Measurements from ENCODE around the gene VASH2. TPM values are rescaled to one million over a fixed set of nuclear protein-coding genes. Genes with fewer than 3 reads are reported as not detected.

Gene VASH2
- total RNA-seq, 1 experiment from 2014 or later, result 3.2 TPM

GRCh38 chr1:212930986-212931678 lies 19.2 kb upstream of the VASH2 start:
- H3K4me3 ChIP-seq (ENCODE audit: low read depth, low read length), result no peak overlapping the region
- POLR2A ChIA-PET, result no interaction called here
- H3K27me3 Mint-ChIP-seq (ENCODE audit: insufficient read depth, unreplicated experiment), result no peaks in the 10 kb centered on the region
- DNase-seq, result peak; percentile 72 to 76
- H3K9me3 ChIP-seq, result no peaks in the 10 kb centered on the region
- CTCF ChIA-PET, result interaction anchor here (0.5 to 0.6 kb wide), 3 partner anchors 139 to 322 kb away, joined by 3 to 11 read pairs (median 3); partner anchors contain the start of gene BATF3
- intact Hi-C loops (cut with micrococcal nuclease; ENCODE audit: unreplicated experiment), result no loop called here
- H3K36me3 Mint-ChIP-seq (ENCODE audit: insufficient read depth, unreplicated experiment), result no peaks in the 10 kb centered on the region
- H3K27me3 ChIP-seq (replicated peaks; ENCODE audit: control insufficient read depth, insufficient read depth, low read length), result no peaks in the 10 kb centered on the region
- TF ChIP-seq, protein P1, sequence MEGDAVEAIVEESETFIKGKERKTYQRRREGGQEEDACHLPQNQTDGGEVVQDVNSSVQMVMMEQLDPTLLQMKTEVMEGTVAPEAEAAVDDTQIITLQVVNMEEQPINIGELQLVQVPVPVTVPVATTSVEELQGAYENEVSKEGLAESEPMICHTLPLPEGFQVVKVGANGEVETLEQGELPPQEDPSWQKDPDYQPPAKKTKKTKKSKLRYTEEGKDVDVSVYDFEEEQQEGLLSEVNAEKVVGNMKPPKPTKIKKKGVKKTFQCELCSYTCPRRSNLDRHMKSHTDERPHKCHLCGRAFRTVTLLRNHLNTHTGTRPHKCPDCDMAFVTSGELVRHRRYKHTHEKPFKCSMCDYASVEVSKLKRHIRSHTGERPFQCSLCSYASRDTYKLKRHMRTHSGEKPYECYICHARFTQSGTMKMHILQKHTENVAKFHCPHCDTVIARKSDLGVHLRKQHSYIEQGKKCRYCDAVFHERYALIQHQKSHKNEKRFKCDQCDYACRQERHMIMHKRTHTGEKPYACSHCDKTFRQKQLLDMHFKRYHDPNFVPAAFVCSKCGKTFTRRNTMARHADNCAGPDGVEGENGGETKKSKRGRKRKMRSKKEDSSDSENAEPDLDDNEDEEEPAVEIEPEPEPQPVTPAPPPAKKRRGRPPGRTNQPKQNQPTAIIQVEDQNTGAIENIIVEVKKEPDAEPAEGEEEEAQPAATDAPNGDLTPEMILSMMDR (IDR thresholded peaks at IDR 0.05; ENCODE audit: insufficient read depth in 1 of 2, low read depth in 1 of 2, low read length in 1 of 2, severe bottlenecking in 1 of 2, unreplicated experiment in 1 of 2), result no peak
- H3K36me3 ChIP-seq (ENCODE audit: control insufficient read depth, insufficient read depth, low read length), result no peaks in the 10 kb centered on the region
- no TSS peak for BruUV-seq (replicated peaks)
- H3K4me1 ChIP-seq, result peaks cover 13% of the 10 kb centered on the region
- H3K9me3 Mint-ChIP-seq (ENCODE audit: unreplicated experiment), result peaks cover under 1% of the 10 kb centered on the region
- H3K4me1 Mint-ChIP-seq (ENCODE audit: low read depth, unreplicated experiment), result peaks cover 12% of the 10 kb centered on the region
- H3K4me3 Mint-ChIP-seq (ENCODE audit: unreplicated experiment), result no peak overlapping the region
- no peak overlapping the region for H3K27ac Mint-ChIP-seq (ENCODE audit: unreplicated experiment)

DNA sequence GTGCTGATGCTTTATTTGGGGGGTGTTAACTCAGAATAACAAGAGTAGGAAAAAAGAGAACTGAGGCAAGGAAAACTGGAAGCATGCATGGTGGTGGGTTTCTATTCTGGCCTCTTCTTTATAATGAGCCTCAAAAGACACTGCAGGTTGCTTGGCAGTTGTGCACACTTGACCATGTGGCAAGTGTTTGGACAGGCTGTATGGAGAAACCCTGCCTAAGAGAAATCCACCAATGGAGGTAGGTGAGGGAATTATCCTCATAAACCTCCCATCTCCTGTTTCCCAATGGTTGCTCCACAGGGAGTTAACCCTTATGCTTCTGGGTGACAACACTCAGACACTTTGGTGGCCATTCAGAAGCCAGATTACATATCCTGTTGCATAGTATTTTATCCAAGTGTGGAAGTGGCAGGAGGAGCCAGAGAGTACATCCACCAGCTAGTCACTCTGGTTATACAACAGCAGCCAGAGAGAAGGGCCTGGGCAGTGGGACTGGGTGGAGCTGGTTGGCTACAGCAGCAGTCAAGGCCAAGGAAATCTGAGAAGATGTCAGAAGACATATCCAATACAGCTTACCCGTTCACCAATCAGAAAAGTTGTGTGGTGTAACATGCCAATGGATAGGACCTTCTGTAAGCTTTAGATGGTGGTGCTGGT lies 16.4 kb upstream of the VASH2 start:
- Mint-ChIP-seq H3K9me3 (ENCODE audit: unreplicated experiment) (no peaks in the 10 kb centered on the region), H3K27ac (ENCODE audit: unreplicated experiment) (no peak overlapping the region), H3K36me3 (ENCODE audit: insufficient read depth, unreplicated experiment) (no peaks in the 10 kb centered on the region), H3K4me3 (ENCODE audit: unreplicated experiment) (no peak overlapping the region), H3K4me1 (ENCODE audit: low read depth, unreplicated experiment) (peaks cover 12% of the 10 kb centered on the region), H3K27me3 (ENCODE audit: insufficient read depth, unreplicated experiment) (no peaks in the 10 kb centered on the region)
- ChIA-PET POLR2A (no interaction called here), CTCF (no interaction called here)
- Histone ChIP-seq H3K9me3 (no peaks in the 10 kb centered on the region), H3K4me1 (peaks cover 13% of the 10 kb centered on the region), H3K27me3 (replicated peaks; ENCODE audit: control insufficient read depth, insufficient read depth, low read length) (no peaks in the 10 kb centered on the region), H3K4me3 (ENCODE audit: low read depth, low read length) (no peak overlapping the region), H3K36me3 (ENCODE audit: control insufficient read depth, insufficient read depth, low read length) (no peaks in the 10 kb centered on the region)
- no peak for DNase-seq
- TF ChIP-seq, protein P1 (IDR thresholded peaks at IDR 0.05; ENCODE audit: insufficient read depth in 1 of 2, low read depth in 1 of 2, low read length in 1 of 2, severe bottlenecking in 1 of 2, unreplicated experiment in 1 of 2), result no peak
- intact Hi-C loops (cut with micrococcal nuclease; ENCODE audit: unreplicated experiment), result no loop called here
- BruUV-seq (replicated peaks), result no TSS peak

DNA sequence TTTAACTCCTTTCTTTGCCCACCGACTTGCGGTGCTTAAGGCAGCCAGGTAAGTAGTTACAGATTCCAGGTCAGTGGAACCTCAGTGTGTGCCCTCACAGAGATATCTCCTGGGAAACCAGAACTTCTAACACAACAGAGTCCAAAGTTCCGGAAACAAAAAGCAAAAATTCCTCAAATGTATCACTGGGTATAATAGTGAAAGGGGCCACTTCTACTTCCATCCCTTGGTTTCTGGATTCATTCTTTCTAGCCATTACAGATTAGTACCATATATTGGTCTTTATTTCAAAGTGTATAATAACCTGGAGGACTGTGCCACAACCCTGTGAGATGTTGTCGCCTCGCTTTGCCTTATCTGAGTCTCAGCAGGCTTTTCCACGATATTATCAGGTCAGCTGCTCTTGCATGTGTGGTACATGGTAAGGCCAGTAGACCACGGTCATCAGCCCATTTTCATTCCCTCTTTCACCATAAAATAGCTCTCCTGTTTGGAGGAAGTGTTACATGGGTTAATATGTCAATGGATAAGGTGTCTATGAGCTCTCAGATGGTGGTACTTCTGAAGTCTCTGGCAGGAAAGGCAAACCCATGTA lies 14.9 kb upstream of the VASH2 start:
- Histone ChIP-seq H3K9me3 (no peaks in the 10 kb centered on the region), H3K36me3 (ENCODE audit: control insufficient read depth, insufficient read depth, low read length) (no peaks in the 10 kb centered on the region), H3K4me1 (peaks cover 13% of the 10 kb centered on the region), H3K4me3 (ENCODE audit: low read depth, low read length) (no peak overlapping the region), H3K27me3 (replicated peaks; ENCODE audit: control insufficient read depth, insufficient read depth, low read length) (no peaks in the 10 kb centered on the region)
- H3K4me3 Mint-ChIP-seq (ENCODE audit: unreplicated experiment), result no peak overlapping the region
- H3K4me1 Mint-ChIP-seq (ENCODE audit: low read depth, unreplicated experiment), result peaks cover 9% of the 10 kb centered on the region
- H3K36me3 Mint-ChIP-seq (ENCODE audit: insufficient read depth, unreplicated experiment), result no peaks in the 10 kb centered on the region
- ChIA-PET CTCF (no interaction called here), POLR2A (no interaction called here)
- H3K9me3 Mint-ChIP-seq (ENCODE audit: unreplicated experiment), result no peaks in the 10 kb centered on the region
- BruUV-seq (replicated peaks), result no TSS peak
- no peak for DNase-seq
- H3K27me3 Mint-ChIP-seq (ENCODE audit: insufficient read depth, unreplicated experiment), result no peaks in the 10 kb centered on the region
- H3K27ac Mint-ChIP-seq (ENCODE audit: unreplicated experiment), result no peak overlapping the region
- intact Hi-C loops (cut with micrococcal nuclease; ENCODE audit: unreplicated experiment), result no loop called here
- TF ChIP-seq, protein P1 (IDR thresholded peaks at IDR 0.05; ENCODE audit: insufficient read depth in 1 of 2, low read depth in 1 of 2, low read length in 1 of 2, severe bottlenecking in 1 of 2, unreplicated experiment in 1 of 2), result no peak

Data from Caco-2 (cell line).